SK-N-SH (cell line): ENCODE results near the gene SNAP25. TPM values are rescaled to one million over a fixed set of nuclear protein-coding genes. Genes with fewer than 3 reads are reported as not detected.
A peak's percentile ranks its signal among the peaks of the same experiment; 100 is the strongest.

ENCODE experiments used
- CTCF ChIA-PET: fragments of 300-600, 350-600 bp; formaldehyde crosslinking; extraction: SDS; loops from one replicate; lab custom pipeline; 2021; lab: Yijun Ruan, JAX
- POLR2A ChIA-PET: fragments of 350-600 bp; sonication (Branson Sonifier 250); formaldehyde crosslinking; extraction: SDS; loops from one replicate; lab custom pipeline; 2020; ENCODE audit warnings: antibody characterized with exemption, inconsistent platforms; lab: Yijun Ruan, JAX
- DNase-seq: peaks from one replicate; pipeline ENCODE4 v3.0.0; 2012
- H2AFZ ChIP-seq: fragments of 200-600 bp; sonication (generic); 2 replicates; pipeline ENCODE4 v1.8.1; 2016; ENCODE audit warnings: antibody characterized with exemption, mild to moderate bottlenecking, low read depth
- H3F3A ChIP-seq: fragments of 200-600 bp; sonication (generic); replicated peaks from 2 replicates; pipeline ENCODE3; 2016; ENCODE audit warnings: antibody characterized with exemption, mild to moderate bottlenecking; ENCODE audit not compliant: insufficient read depth
- H3K27ac ChIP-seq, 2 experiments: fragments of 200-500 bp in 1 of 2; fragments of 200-600 bp in 1 of 2; sonication (Bioruptor generic) in 1 of 2; sonication (generic), shearing (Covaris generic) in 1 of 2; 2 replicates each; pipeline versions ENCODE4 v1.5.1 to v1.6.1; 2014 to 2016; ENCODE audit warnings: low read depth in 2 of 2, inconsistent platforms in 1 of 2, low read length in 1 of 2, mild to moderate bottlenecking in 1 of 2, mixed read lengths in 1 of 2
- H3K27me3 ChIP-seq: fragments of 200-600 bp; sonication (generic), shearing (Covaris generic); 2 replicates; pipeline ENCODE4 v1.6.1; 2016; ENCODE audit warnings: mixed run types; ENCODE audit not compliant: insufficient read depth
- H3K36me3 ChIP-seq, 2 experiments: fragments of 200-500 bp in 1 of 2; fragments of 200-600 bp in 1 of 2; sonication (Bioruptor generic) in 1 of 2; sonication (generic) in 1 of 2; replicated peaks in 1 of 2; 2 replicates each; pipeline versions ENCODE3 to v1.5.1; 2014 to 2016; ENCODE audit warnings: low read length in 1 of 2, mild to moderate bottlenecking in 1 of 2; ENCODE audit not compliant: insufficient read depth in 2 of 2, control insufficient read depth in 1 of 2
- H3K4me1 ChIP-seq, 2 experiments: fragments of 200-500 bp in 1 of 2; fragments of 200-600 bp in 1 of 2; sonication (Bioruptor generic) in 1 of 2; sonication (generic), shearing (Covaris generic) in 1 of 2; 2 replicates each; pipeline versions ENCODE4 v1.5.1 to v1.6.1; 2014 to 2016; ENCODE audit warnings: low read depth in 1 of 2, low read length in 1 of 2, mixed run types in 1 of 2; ENCODE audit not compliant: insufficient read depth in 2 of 2, control insufficient read depth in 1 of 2
- H3K4me2 ChIP-seq: fragments of 200-600 bp; sonication (generic), shearing (Covaris generic); 2 replicates; pipeline ENCODE4 v1.6.1; 2017; ENCODE audit warnings: mixed run types
- H3K4me3 ChIP-seq, 2 experiments: fragments of 200-500 bp in 1 of 2; fragments of 200-600 bp in 1 of 2; sonication (Bioruptor generic) in 1 of 2; sonication (generic), shearing (Covaris generic) in 1 of 2; 2 replicates each; pipeline versions ENCODE4 v1.5.1 to v1.8.1; 2014 to 2016; ENCODE audit warnings: low read depth in 2 of 2, inconsistent platforms in 1 of 2, low read length in 1 of 2, mild to moderate bottlenecking in 1 of 2, mixed read lengths in 1 of 2, moderate library complexity in 1 of 2
- H3K79me2 ChIP-seq: fragments of 200-600 bp; sonication (generic); 2 replicates; pipeline ENCODE4 v1.8.1; 2017; ENCODE audit warnings: mild to moderate bottlenecking; ENCODE audit not compliant: insufficient read depth
- H3K9ac ChIP-seq: fragments of 200-600 bp; sonication (generic); 2 replicates; pipeline ENCODE4 v1.6.1; 2017; ENCODE audit warnings: mixed run types
- H3K9me2 ChIP-seq: fragments of 200-600 bp; sonication (generic); 2 replicates; pipeline ENCODE4 v1.6.1; 2017; ENCODE audit warnings: mixed run types
- H3K9me3 ChIP-seq: fragments of 200-600 bp; sonication (generic); 2 replicates; pipeline ENCODE4 v1.6.1; 2017; ENCODE audit warnings: mixed run types, mild to moderate bottlenecking, moderate library complexity
- H4K20me1 ChIP-seq: fragments of 200-600 bp; sonication (generic); 2 replicates; pipeline ENCODE4 v1.6.1; 2017; ENCODE audit warnings: mild to moderate bottlenecking, mixed run types; ENCODE audit not compliant: insufficient read depth
- ELF1 ChIP-seq: IDR thresholded peaks from 2 replicates; pipeline ENCODE4 v1.4.0; 2012
- EP300 ChIP-seq, 2 experiments: IDR thresholded peaks; 2 replicates each; pipeline versions ENCODE4 v1.4.0 to v1.6.1; 2012; ENCODE audit warnings: borderline replicate concordance in 1 of 2, low read depth in 1 of 2, low read length in 1 of 2
- EZH2phosphoT487 ChIP-seq: fragments of 200-600 bp; sonication (generic); IDR thresholded peaks from 2 replicates; pipeline ENCODE4 v1.6.1; 2017; ENCODE audit warnings: low read depth, mixed run types, mild to moderate bottlenecking, antibody characterized with exemption, moderate library complexity, borderline replicate concordance
- FOSL2 ChIP-seq: IDR thresholded peaks from 2 replicates; pipeline ENCODE4 v1.4.0; 2012; ENCODE audit warnings: low read depth, mild to moderate bottlenecking, moderate library complexity, borderline replicate concordance
- FOXJ3 ChIP-seq: sonication (generic); formaldehyde crosslinking; IDR thresholded peaks from 2 replicates; pipeline ENCODE4 v1.5.1; 2020; ENCODE audit warnings: mild to moderate bottlenecking, missing genetic modification reagents
- FOXM1 ChIP-seq: IDR thresholded peaks from 2 replicates; pipeline ENCODE4 v1.4.0; 2012; ENCODE audit warnings: low read depth, mild to moderate bottlenecking
- JUND ChIP-seq: IDR thresholded peaks from 2 replicates; pipeline ENCODE4 v1.4.0; 2012
- MEF2A ChIP-seq: IDR thresholded peaks from 2 replicates; pipeline ENCODE4 v1.4.0; 2012; ENCODE audit warnings: low read depth, borderline replicate concordance
- NFIC ChIP-seq: IDR thresholded peaks from 2 replicates; pipeline ENCODE4 v1.4.0; 2012; ENCODE audit warnings: borderline replicate concordance
- NRF1 ChIP-seq: IDR thresholded peaks from 2 replicates; pipeline ENCODE4 v1.6.1; 2012; ENCODE audit warnings: low read depth, mild to moderate bottlenecking, low read length
- PBX3 ChIP-seq: IDR thresholded peaks from 2 replicates; pipeline ENCODE4; 2012
- POLR2AphosphoS5 ChIP-seq: IDR thresholded peaks from 2 replicates; pipeline ENCODE4 v1.6.1; 2012; ENCODE audit warnings: low read depth, low read length
- RAD21 ChIP-seq: IDR thresholded peaks from 2 replicates; pipeline ENCODE4 v1.6.1; 2012; ENCODE audit warnings: mild to moderate bottlenecking, low read length
- RCOR1 ChIP-seq: fragments of 150-350 bp; IDR thresholded peaks from 2 replicates; pipeline ENCODE4 v1.6.1; 2017; ENCODE audit warnings: antibody characterized with exemption, low read length
- RXRA ChIP-seq: IDR thresholded peaks from 2 replicates; pipeline ENCODE4 v1.4.0; 2012; ENCODE audit warnings: low read depth, mild to moderate bottlenecking, borderline replicate concordance
- SIN3A ChIP-seq: IDR thresholded peaks from 2 replicates; pipeline ENCODE4 v1.6.1; 2012; ENCODE audit warnings: low read depth, mild to moderate bottlenecking, low read length, moderate library complexity, borderline replicate concordance
- TCF12 ChIP-seq: IDR thresholded peaks from 2 replicates; pipeline ENCODE4 v1.4.0; 2012
- TEAD4 ChIP-seq: IDR thresholded peaks from 2 replicates; pipeline ENCODE4 v1.4.0; 2012; ENCODE audit warnings: mild to moderate bottlenecking, borderline replicate concordance; ENCODE audit not compliant: insufficient read depth
- USF1 ChIP-seq: IDR thresholded peaks from 2 replicates; pipeline ENCODE4 v1.4.0; 2012; ENCODE audit warnings: low read depth, borderline replicate concordance
- YY1 ChIP-seq: IDR thresholded peaks from 2 replicates; pipeline ENCODE4 v1.4.0; 2012; ENCODE audit warnings: low read depth, mild to moderate bottlenecking
- WGBS: methylation state at CpG from one replicate; pipeline ENCODE4 v1.1.6; 2017; ENCODE audit warnings: low lambda C conversion rate; 5-methylcytosine and 5-hydroxymethylcytosine counted together
- polyA plus RNA-seq, 3 experiments: library from polyadenylated mRNA; depleted of rRNA; stranded (reverse); fragments of >200 nt; gene quantifications; 2 replicates each; pipeline ENCODE4 v1.2.3, GENCODE V29; 2012
- TF ChIP-seq, protein P1 (sequence below): IDR thresholded peaks from 2 replicates; pipeline ENCODE4 v1.4.0; 2012; ENCODE audit warnings: low read depth

The SNAP25 gene
- polyA plus RNA-seq, 1 of the 3 experiments (the other 2 are of a cell fraction) = 42.4 TPM

GRCh38 chr20:10288421-10288820 lies 69.8 kb downstream of the SNAP25 start:
- Histone ChIP-seq H4K20me1 (no peaks in the 10 kb centered on the region), H3K27me3 (no peaks in the 10 kb centered on the region), H3K79me2 (no peaks in the 10 kb centered on the region), H3K9me3 (no peaks in the 10 kb centered on the region), H3K4me3 (no peak overlapping the region), H3K27ac (peak overlapping the region in 1 of 2 experiments; percentile 39; a peak in 2 of 4 replicates), H3K9ac (no peak overlapping the region), H3K4me1 (peaks cover 5 to 16% of the 10 kb centered on the region in 2 experiments; a peak in 3 of 4 replicates), H2AFZ (no peak overlapping the region), H3K36me3 (peaks cover 0 to 6% of the 10 kb centered on the region in 2 experiments), H3K9me2 (no peaks in the 10 kb centered on the region), H3K4me2 (no peak overlapping the region), H3F3A (peaks cover 16% of the 10 kb centered on the region)
- CTCF ChIA-PET = no interaction called here
- TF ChIP-seq POLR2AphosphoS5 (no peak), RCOR1 (no peak), ELF1 (no peak), NRF1 (no peak), RXRA (no peak), USF1 (no peak), RAD21 (no peak), YY1 (no peak)
- TF ChIP-seq, protein P1, sequence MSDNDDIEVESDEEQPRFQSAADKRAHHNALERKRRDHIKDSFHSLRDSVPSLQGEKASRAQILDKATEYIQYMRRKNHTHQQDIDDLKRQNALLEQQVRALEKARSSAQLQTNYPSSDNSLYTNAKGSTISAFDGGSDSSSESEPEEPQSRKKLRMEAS = no peak
- DNase-seq = no peak
- WGBS = 95% methylated on average over 5 of the region's 5 CpGs
- POLR2A ChIA-PET = no interaction called here

DNA sequence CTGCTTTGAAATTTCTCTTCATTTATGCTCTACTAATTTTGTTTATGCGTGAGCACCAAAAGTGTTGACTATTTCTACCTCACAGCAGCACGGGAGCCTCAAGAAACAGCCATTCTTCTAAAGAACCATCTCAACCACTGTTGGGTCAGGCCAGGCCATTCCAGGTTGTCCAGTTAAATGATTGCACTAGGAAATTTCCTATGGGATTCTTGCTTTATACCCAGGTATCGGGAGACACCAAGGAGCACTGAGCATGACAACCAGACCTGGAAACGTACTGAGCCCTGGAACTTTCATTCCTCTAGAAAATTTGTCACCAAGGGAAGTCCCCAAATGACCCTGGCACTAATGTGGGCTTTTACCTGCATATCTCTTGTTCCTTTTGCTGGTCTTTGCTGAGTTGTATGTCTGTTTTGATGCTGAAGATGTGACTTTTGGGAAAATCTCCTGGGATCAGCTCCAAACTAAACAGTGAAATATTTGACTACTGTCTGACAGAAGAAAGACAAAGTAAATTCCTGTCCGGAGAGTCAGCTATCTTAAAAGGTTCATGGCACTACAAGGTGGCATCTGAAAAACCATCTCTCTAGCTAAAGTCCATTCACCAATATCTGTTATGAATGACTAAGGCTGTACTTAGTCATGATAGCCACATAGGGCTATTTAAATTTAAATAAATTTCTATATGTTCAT lies 70.5 kb downstream of the SNAP25 start:
- Histone ChIP-seq H3K9me2 (no peaks in the 10 kb centered on the region), H3F3A (peaks cover 14% of the 10 kb centered on the region), H3K36me3 (peaks cover 0 to 3% of the 10 kb centered on the region in 2 experiments), H3K79me2 (no peaks in the 10 kb centered on the region), H3K9me3 (no peaks in the 10 kb centered on the region), H4K20me1 (no peaks in the 10 kb centered on the region), H3K4me2 (no peak overlapping the region), H3K27me3 (no peaks in the 10 kb centered on the region), H2AFZ (no peak overlapping the region), H3K4me3 (no peak overlapping the region), H3K9ac (no peak overlapping the region), H3K27ac (peak overlapping the region; percentile 31 to 72; a peak in 3 of 4 replicates), H3K4me1 (peaks cover 5 to 16% of the 10 kb centered on the region in 2 experiments; a peak in 3 of 4 replicates)
- WGBS = 56% methylated on average over 5 of the region's 5 CpGs
- ChIA-PET CTCF (interaction anchor here (1.0 to 2.3 kb wide), 2 partner anchors 13 to 63 kb away, joined by 3 to 9 read pairs; no protein-coding TSS in a partner anchor), POLR2A (no interaction called here)
- DNase-seq = no peak
- peak; percentile 86; the same call in 1 of the 2 replicates for TF ChIP-seq RXRA
- TF ChIP-seq NFIC = peak; percentile 90
- TF ChIP-seq, protein P1 = 0 out of 2 replicates have a peak, but pooled peaks have one; percentile 22
- TF ChIP-seq EP300 (IDR thresholded peaks at IDR 0.05; ENCODE audit: borderline replicate concordance in 1 of 2, low read depth in 1 of 2, low read length in 1 of 2) = peak in 1 of 2 experiments; percentile 89; a peak in 2 of 4 replicates
- TF ChIP-seq ELF1 = no peak
- TF ChIP-seq SIN3A = peak; percentile 21; the same call in 1 of the 2 replicates
- TF ChIP-seq TEAD4 = peak; percentile 89
- peak; percentile 45; the same call in 1 of the 2 replicates for TF ChIP-seq MEF2A
- TF ChIP-seq EZH2phosphoT487 = no peak
- TF ChIP-seq JUND = peak; percentile 86
- no peak for TF ChIP-seq FOXJ3
- TF ChIP-seq FOSL2 = peak; percentile 73
- TF ChIP-seq TCF12 = peak; percentile 85
- TF ChIP-seq RAD21 = no peak
- TF ChIP-seq POLR2AphosphoS5 = peak; percentile 38; the same call in 1 of the 2 replicates
- TF ChIP-seq FOXM1 = peak; percentile 57; the same call in 1 of the 2 replicates
- peak; percentile 93 for TF ChIP-seq PBX3
